Glutamatergic neuron (in vitro differentiated cells): ENCODE data around the gene LMTK3. TPM values are rescaled to one million over a fixed set of nuclear protein-coding genes. Genes with fewer than 3 reads are reported as not detected.

Source experiments
- DNase-seq: peaks from one replicate; pipeline ENCODE4 v3.0.0; 2022
- H3K27ac Mint-ChIP-seq: one replicate; pipeline ENCODE4 v1.8.0; 2020; ENCODE audit warnings: mild to moderate bottlenecking, mixed read lengths, inconsistent platforms; ENCODE audit not compliant: unreplicated experiment
- H3K27me3 Mint-ChIP-seq: one replicate; pipeline ENCODE4 v1.8.0; 2020; ENCODE audit warnings: mild to moderate bottlenecking, moderate library complexity, mixed read lengths, inconsistent platforms; ENCODE audit not compliant: unreplicated experiment
- H3K36me3 Mint-ChIP-seq: one replicate; pipeline ENCODE4 v1.8.0; 2020; ENCODE audit warnings: mild to moderate bottlenecking, mixed read lengths, inconsistent platforms; ENCODE audit not compliant: unreplicated experiment
- H3K4me1 Mint-ChIP-seq: one replicate; pipeline ENCODE4 v1.8.0; 2020; ENCODE audit warnings: mild to moderate bottlenecking, low read depth, mixed read lengths, inconsistent platforms; ENCODE audit not compliant: unreplicated experiment
- H3K4me3 Mint-ChIP-seq: one replicate; pipeline ENCODE4 v1.8.0; 2020; ENCODE audit warnings: mild to moderate bottlenecking, mixed read lengths, inconsistent platforms; ENCODE audit not compliant: unreplicated experiment
- H3K9me3 Mint-ChIP-seq: one replicate; pipeline ENCODE4 v1.8.0; 2020; ENCODE audit warnings: mild to moderate bottlenecking, moderate library complexity, mixed read lengths, inconsistent platforms; ENCODE audit not compliant: unreplicated experiment
- total RNA-seq: library from RNA; stranded (reverse); fragmentation: NEBNext Ultra II Directional; extraction: Animal tissue kit (Norgen Biotek cat#: 25700); gene quantifications from one replicate; pipeline ENCODE4 v1.2.1, GENCODE V29; 2021; ENCODE audit not compliant: unreplicated experiment
- TF ChIP-seq, protein P1 (sequence below): fragments of 200-600 bp; sonication (generic); IDR thresholded peaks from one replicate; pipeline ENCODE4 v1.5.0; 2021; ENCODE audit not compliant: partially characterized antibody, unreplicated experiment

Gene LMTK3
- total RNA-seq, 1 donor from 2014 or later, result 36.3 TPM

DNA sequence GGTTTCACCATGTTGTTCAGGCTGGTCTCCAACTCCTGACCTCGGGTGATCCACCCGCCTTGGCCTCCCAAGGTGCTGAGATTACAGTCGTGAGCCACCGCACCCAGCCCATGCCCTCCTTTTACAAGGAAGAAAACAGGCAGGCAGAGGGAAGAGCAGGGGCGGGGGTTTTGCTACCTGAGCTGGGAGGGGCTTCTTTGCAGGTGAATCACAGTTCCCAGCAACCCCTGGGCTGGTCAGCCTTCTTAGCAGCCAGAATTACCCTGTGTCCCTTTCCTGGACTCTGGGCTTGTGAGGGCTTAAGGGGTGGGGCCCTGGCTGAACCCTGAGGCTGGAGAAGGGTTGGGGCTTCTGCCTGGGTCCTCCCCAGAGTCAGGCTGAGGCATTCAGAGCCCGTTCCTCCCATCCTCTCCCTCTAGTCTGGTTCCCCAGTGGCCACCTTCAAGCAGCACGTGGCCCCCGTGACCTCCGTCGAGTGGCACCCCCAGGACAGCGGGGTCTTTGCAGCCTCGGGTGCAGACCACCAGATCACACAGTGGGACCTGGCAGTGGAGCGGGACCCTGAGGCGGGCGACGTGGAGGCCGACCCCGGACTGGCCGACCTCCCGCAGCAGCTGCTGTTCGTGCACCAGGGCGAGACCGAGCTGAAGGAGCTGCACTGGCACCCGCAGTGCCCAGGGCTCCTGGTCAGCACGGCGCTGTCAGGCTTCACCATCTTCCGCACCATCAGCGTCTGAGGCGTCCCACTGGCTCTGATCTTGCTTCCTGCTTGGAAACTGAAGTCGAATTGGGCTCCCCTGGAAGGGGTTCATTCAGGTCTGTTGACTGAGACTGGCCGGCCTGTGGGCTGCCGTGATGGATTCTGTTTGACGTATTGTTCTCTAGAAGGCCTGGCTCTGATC lies 59.1 kb downstream of the LMTK3 start:
- H3K27me3 Mint-ChIP-seq, result no peaks in the 10 kb centered on the region
- H3K36me3 Mint-ChIP-seq, result no peaks in the 10 kb centered on the region
- no peak overlapping the region for H3K27ac Mint-ChIP-seq
- H3K4me3 Mint-ChIP-seq, result no peak overlapping the region
- TF ChIP-seq, protein P1, sequence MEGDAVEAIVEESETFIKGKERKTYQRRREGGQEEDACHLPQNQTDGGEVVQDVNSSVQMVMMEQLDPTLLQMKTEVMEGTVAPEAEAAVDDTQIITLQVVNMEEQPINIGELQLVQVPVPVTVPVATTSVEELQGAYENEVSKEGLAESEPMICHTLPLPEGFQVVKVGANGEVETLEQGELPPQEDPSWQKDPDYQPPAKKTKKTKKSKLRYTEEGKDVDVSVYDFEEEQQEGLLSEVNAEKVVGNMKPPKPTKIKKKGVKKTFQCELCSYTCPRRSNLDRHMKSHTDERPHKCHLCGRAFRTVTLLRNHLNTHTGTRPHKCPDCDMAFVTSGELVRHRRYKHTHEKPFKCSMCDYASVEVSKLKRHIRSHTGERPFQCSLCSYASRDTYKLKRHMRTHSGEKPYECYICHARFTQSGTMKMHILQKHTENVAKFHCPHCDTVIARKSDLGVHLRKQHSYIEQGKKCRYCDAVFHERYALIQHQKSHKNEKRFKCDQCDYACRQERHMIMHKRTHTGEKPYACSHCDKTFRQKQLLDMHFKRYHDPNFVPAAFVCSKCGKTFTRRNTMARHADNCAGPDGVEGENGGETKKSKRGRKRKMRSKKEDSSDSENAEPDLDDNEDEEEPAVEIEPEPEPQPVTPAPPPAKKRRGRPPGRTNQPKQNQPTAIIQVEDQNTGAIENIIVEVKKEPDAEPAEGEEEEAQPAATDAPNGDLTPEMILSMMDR, result no peak
- H3K9me3 Mint-ChIP-seq, result no peaks in the 10 kb centered on the region
- no peak for DNase-seq
- H3K4me1 Mint-ChIP-seq, result no peaks in the 10 kb centered on the region

DNA sequence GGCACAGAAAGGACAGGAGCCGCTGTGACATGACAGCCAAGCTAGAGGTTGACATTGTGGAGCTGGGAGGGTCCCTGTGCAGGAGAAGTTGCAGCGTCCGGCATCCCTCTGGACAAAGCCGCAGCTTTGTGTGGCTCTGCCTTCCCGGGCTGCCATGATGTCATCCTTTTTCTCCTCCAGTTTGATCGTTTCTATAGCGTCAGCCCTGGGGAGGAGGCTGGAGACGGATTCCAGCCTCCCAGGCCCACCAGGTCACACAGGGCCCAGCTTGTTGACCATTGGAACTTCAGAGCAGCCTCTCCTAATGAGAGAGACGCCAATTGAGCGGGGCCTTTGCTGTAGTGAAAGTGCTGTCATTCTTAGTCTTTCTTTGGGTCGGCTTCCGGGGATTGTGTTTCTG lies 60.0 kb downstream of the LMTK3 start:
- H3K4me3 Mint-ChIP-seq, result no peak overlapping the region
- DNase-seq, result no peak
- no peaks in the 10 kb centered on the region for H3K4me1 Mint-ChIP-seq
- H3K27ac Mint-ChIP-seq, result no peak overlapping the region
- no peaks in the 10 kb centered on the region for H3K36me3 Mint-ChIP-seq
- no peaks in the 10 kb centered on the region for H3K9me3 Mint-ChIP-seq
- TF ChIP-seq, protein P1, result no peak
- no peaks in the 10 kb centered on the region for H3K27me3 Mint-ChIP-seq

GRCh38 chr19:48450863-48451262 lies 60.8 kb downstream of the LMTK3 start:
- Mint-ChIP-seq H3K9me3 (no peaks in the 10 kb centered on the region), H3K27ac (no peak overlapping the region), H3K36me3 (no peaks in the 10 kb centered on the region), H3K27me3 (no peaks in the 10 kb centered on the region), H3K4me1 (no peaks in the 10 kb centered on the region), H3K4me3 (no peak overlapping the region)
- TF ChIP-seq, protein P1, result no peak
- no peak for DNase-seq

- DNase-seq, result no peak
- peaks cover under 1% of the 10 kb centered on the region for H3K9me3 Mint-ChIP-seq
- no peak overlapping the region for H3K27ac Mint-ChIP-seq
- H3K27me3 Mint-ChIP-seq, result peaks cover 3% of the 10 kb centered on the region
- H3K36me3 Mint-ChIP-seq, result no peaks in the 10 kb centered on the region
- TF ChIP-seq, protein P1, result no peak
- no peaks in the 10 kb centered on the region for H3K4me1 Mint-ChIP-seq
- no peak overlapping the region for H3K4me3 Mint-ChIP-seq
Measured at GRCh38 chr19:48450441-48450840, 61.2 kb downstream of the LMTK3 start.

GRCh38 chr19:48448563-48448962 lies 63.1 kb downstream of the LMTK3 start:
- H3K4me1 Mint-ChIP-seq, result peaks cover 11% of the 10 kb centered on the region
- H3K27me3 Mint-ChIP-seq, result peaks cover 16% of the 10 kb centered on the region
- H3K9me3 Mint-ChIP-seq, result peaks cover 8% of the 10 kb centered on the region
- TF ChIP-seq, protein P1, result no peak
- H3K4me3 Mint-ChIP-seq, result no peak overlapping the region
- H3K27ac Mint-ChIP-seq, result no peak overlapping the region
- no peak for DNase-seq
- no peaks in the 10 kb centered on the region for H3K36me3 Mint-ChIP-seq
